Gastroesophageal sphincter (tissue), 3 donors: Measurements from ENCODE around the gene TNIP1.

Experiments
- POLR2A ChIP-seq, 2 donors: fragments of 450-650 bp; IDR thresholded peaks; one replicate each; pipeline ENCODE4 v1.6.1; 2017; ENCODE audit warnings: antibody characterized with exemption in 2 of 2, mild to moderate bottlenecking in 2 of 2, moderate library complexity in 1 of 2
- TF ChIP-seq, protein P1 (sequence below), 4 experiments: fragments of 200-600 bp in 2 of 4; fragments of 450-650 bp in 2 of 4; sonication (generic) in 1 of 4; IDR thresholded peaks; one replicate each; pipeline ENCODE4 v1.5.1; 2017 to 2019; ENCODE audit warnings: antibody characterized with exemption in 4 of 4, mild to moderate bottlenecking in 2 of 4, moderate library complexity in 2 of 4

DNA sequence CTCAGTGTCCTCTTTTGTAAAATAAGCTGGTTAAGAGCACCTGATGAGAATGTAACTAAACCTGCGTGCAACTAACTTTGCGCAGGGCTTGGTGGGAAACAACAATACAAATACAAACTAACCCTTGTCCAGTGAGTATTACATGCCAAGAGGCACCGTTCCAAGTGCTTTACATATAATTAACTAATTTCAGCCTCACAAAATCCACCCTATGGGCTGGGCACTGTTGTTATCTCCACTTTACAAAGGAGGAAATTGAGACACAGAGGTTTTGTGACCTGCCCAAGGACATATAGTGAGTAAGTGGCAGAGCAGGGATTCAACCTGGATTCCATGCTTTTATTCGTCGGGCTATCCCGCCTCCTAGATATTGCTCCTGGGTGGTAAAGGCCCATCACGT, 26.2 kb upstream of the TNIP1 start:
- TF ChIP-seq, protein P1, sequence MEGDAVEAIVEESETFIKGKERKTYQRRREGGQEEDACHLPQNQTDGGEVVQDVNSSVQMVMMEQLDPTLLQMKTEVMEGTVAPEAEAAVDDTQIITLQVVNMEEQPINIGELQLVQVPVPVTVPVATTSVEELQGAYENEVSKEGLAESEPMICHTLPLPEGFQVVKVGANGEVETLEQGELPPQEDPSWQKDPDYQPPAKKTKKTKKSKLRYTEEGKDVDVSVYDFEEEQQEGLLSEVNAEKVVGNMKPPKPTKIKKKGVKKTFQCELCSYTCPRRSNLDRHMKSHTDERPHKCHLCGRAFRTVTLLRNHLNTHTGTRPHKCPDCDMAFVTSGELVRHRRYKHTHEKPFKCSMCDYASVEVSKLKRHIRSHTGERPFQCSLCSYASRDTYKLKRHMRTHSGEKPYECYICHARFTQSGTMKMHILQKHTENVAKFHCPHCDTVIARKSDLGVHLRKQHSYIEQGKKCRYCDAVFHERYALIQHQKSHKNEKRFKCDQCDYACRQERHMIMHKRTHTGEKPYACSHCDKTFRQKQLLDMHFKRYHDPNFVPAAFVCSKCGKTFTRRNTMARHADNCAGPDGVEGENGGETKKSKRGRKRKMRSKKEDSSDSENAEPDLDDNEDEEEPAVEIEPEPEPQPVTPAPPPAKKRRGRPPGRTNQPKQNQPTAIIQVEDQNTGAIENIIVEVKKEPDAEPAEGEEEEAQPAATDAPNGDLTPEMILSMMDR (IDR thresholded peaks at IDR 0.05) = no peak
- no peak for TF ChIP-seq POLR2A (IDR thresholded peaks at IDR 0.05)
